HG03432 (cell line): ENCODE data around the gene C20orf144.

Experiments
- ATAC-seq: cut with Tn5 transposase; IDR thresholded peaks from one replicate; pipeline ENCODE4 v1.9.1; 2021; ENCODE audit warnings: mild to moderate bottlenecking, moderate library complexity; ENCODE audit not compliant: unreplicated experiment

C20orf144 gene

GRCh38 chr20:33649201-33649681, 12.9 kb upstream of the C20orf144 start:
- no peak for ATAC-seq

GRCh38 chr20:33650111-33650752, 11.9 kb upstream of the C20orf144 start:
- ATAC-seq: no peak

- ATAC-seq: no peak
These were observed 11.2 kb upstream of the C20orf144 start for GRCh38 chr20:33650753-33651561.

- no peak for ATAC-seq
These were observed 10.5 kb upstream of the C20orf144 start for GRCh38 chr20:33651562-33652048.

- ATAC-seq: no peak
These were observed 8.8 kb upstream of the C20orf144 start for GRCh38 chr20:33653218-33653899.

- no peak for ATAC-seq
These were observed 8.1 kb upstream of the C20orf144 start for GRCh38 chr20:33653900-33654596.

GRCh38 chr20:33654680-33655161, 7.4 kb upstream of the C20orf144 start:
- ATAC-seq: no peak

GRCh38 chr20:33655164-33655563, 7.0 kb upstream of the C20orf144 start:
- ATAC-seq: no peak

- no peak for ATAC-seq
These were observed 5.9 kb upstream of the C20orf144 start for GRCh38 chr20:33656010-33656782.

- no peak for ATAC-seq
These were observed 5.1 kb upstream of the C20orf144 start for GRCh38 chr20:33656783-33657703.

- no peak for ATAC-seq
These were observed 4.4 kb upstream of the C20orf144 start for GRCh38 chr20:33657704-33658095.

- no peak for ATAC-seq
These were observed 3.6 kb upstream of the C20orf144 start for GRCh38 chr20:33658510-33658909.

GRCh38 chr20:33658929-33659328, 3.2 kb upstream of the C20orf144 start:
- no peak for ATAC-seq

GRCh38 chr20:33659341-33660034, 2.6 kb upstream of the C20orf144 start:
- ATAC-seq: no peak

GRCh38 chr20:33660035-33660684, 2.0 kb upstream of the C20orf144 start:
- ATAC-seq: no peak

- no peak for ATAC-seq
These were observed 1.5 kb upstream of the C20orf144 start for GRCh38 chr20:33660685-33661058.

- ATAC-seq: peak; percentile 48
These were observed 1.3 kb downstream of the C20orf144 start for GRCh38 chr20:33663161-33664084.
